Measurements from ENCODE around the gene CACNA1I.

CACNA1I gene

DNA sequence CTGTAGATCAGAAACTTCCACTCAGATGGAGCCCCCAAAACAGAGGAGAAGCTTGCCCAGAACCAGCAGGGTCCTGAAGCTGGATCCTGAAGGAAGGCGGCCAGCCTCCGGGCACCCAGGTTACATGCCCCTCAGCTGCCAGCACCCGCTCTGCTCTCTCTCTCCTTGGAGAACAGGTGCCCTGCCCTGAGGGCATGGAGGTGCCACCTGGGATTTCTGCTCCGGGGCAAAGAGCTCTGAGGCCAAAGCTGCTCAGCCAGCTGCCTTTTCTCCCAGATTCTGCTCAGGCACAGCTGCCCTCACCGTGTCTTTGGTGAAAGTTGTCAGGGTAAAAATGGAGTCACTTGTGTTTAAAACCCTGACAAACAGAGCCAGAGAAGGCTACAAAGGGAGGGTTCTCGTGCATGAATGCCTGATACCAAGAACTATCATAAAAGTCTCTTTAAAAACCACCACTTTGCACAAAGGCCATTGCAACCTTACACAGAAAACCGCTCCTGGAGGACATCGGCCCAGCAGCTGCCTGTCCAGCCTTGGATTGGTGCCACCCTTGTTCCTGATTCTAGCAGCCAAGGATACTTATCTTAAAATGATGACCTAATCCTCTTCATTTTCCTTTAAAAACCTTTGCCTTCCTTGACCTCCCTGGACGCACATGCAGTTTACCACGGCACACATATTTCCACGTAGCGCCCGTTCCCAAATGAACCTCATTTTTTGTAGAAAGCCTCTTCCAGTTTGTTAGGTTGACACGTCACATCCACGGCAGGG lies 140.0 kb downstream of the CACNA1I start:
- H3K27ac ChIP-seq (ENCODE audit: low read depth, low read length) = no peak overlapping the region
- no peak overlapping the region for H3K9ac ChIP-seq (ENCODE audit: low read depth, low read length)
- WGBS = 92% methylated on average over 15 of the region's 15 CpGs
- no peak overlapping the region for H3K4me3 ChIP-seq (ENCODE audit: low read length)
- H3K36me3 ChIP-seq (ENCODE audit: insufficient read depth, low read length) = no peaks in the 10 kb centered on the region
- 0 out of 2 replicates have a peak, but pooled peaks cover 3% of the 10 kb centered on the region for H3K4me1 ChIP-seq (ENCODE audit: insufficient read depth, low read length)
- H3K9me3 ChIP-seq (ENCODE audit: insufficient read depth, low read depth, low read length) = no peaks in the 10 kb centered on the region
- H3K27me3 ChIP-seq (ENCODE audit: insufficient read depth, low read length) = peaks cover 3% of the 10 kb centered on the region; the same call in 1 of the 2 replicates

DNA sequence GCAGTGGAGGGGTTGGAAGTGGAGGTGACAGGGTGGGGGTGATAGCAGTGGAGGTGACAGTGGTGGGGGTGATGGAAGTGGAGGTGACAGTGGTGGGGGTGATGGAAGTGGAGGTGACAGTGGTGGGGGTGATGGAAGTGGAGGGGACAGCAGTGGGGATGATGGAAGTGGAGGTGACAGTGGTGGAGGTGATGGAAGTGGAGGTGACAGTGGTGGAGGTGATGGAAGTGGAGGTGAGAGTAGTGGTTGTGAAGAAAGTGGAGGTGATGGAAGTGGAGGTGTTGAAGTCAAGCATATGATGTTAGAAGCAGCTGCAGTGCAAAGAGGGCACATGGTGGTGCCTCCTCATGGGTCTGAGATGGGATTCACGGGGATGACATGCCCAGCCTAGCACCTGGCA lies 141.5 kb downstream of the CACNA1I start:
- 96% methylated on average over 1 of the region's 1 CpG for WGBS
- no peaks in the 10 kb centered on the region for H3K36me3 ChIP-seq (ENCODE audit: insufficient read depth, low read length)
- H3K4me1 ChIP-seq (ENCODE audit: insufficient read depth, low read length) = 0 out of 2 replicates have a peak, but pooled peaks cover 3% of the 10 kb centered on the region
- peaks cover 3% of the 10 kb centered on the region; the same call in 1 of the 2 replicates for H3K27me3 ChIP-seq (ENCODE audit: insufficient read depth, low read length)
- H3K9ac ChIP-seq (ENCODE audit: low read depth, low read length) = no peak overlapping the region
- no peak overlapping the region for H3K4me3 ChIP-seq (ENCODE audit: low read length)
- H3K9me3 ChIP-seq (ENCODE audit: insufficient read depth, low read depth, low read length) = no peaks in the 10 kb centered on the region
- H3K27ac ChIP-seq (ENCODE audit: low read depth, low read length) = no peak overlapping the region

DNA sequence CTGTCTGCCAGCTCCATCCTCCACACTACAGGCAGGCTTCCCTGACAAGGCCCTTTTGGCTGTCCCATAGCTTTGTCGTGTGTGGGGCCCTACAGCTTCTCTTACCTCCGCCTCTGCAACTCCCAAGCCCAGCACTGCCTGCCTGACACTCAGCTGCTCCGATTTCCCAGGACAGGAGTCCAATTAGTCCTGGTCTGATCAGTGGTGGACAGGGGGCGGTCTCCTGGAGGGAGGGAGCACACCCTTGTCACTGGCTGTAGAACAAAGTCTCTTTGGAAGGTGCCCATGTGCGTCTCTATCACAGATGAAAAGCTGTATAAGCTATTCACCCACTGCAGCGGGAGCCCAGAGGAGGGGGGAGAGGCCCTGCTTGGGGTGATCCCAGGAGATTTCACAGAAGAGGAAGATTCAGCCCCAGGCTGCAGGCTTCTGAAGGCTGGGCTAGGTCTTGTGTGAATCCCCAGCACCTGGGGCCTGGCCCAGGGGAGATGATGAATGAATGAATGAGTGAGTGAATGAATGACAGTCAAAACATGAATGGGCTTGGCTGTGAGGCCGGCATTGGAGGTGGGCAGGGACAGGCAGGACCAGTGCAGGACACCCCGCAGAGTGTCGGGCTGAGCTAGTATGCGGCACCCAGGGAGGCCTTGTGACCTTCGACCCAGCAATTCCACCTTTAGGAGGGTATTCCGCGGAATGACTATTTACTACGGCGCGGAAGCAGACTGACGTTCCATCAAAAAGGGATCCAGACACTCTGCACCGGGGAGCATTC lies 142.4 kb downstream of the CACNA1I start:
- 74% methylated on average over 18 of the region's 18 CpGs for WGBS
- no peak overlapping the region for H3K9ac ChIP-seq (ENCODE audit: low read depth, low read length)

DNA sequence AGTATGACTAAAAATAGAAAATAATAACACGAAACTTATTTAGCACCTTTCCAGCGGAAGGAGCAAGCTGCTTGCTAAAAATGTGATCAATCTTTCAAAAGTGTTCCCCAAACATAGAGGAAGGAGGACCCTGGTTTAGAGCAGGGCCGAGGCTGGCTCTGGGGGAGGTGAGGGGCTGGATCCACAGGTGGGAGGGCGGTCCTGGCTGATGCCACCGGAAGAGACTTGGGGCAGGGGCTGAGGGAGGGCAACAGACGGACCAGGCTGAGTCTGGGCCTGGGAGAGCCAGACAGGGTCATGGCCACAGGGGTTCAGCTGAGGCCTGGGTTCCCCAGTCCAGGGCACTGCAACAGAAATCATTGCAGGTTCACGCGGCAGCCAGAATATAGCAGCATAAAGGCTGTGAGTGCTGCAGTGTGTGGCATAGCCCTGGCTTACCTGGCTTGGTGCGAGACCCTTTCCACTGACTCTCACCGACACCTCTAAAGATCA lies 143.3 kb downstream of the CACNA1I start:
- Histone ChIP-seq H3K36me3 (ENCODE audit: insufficient read depth, low read length) (no peaks in the 10 kb centered on the region), H3K9me3 (ENCODE audit: insufficient read depth, low read depth, low read length) (no peaks in the 10 kb centered on the region), H3K27ac (ENCODE audit: low read depth, low read length) (no peak overlapping the region), H3K9ac (ENCODE audit: low read depth, low read length) (no peak overlapping the region), H3K4me3 (ENCODE audit: low read length) (no peak overlapping the region), H3K27me3 (ENCODE audit: insufficient read depth, low read length) (peaks cover 3% of the 10 kb centered on the region; the same call in 1 of the 2 replicates), H3K4me1 (ENCODE audit: insufficient read depth, low read length) (0 out of 2 replicates have a peak, but pooled peaks cover 3% of the 10 kb centered on the region)
- WGBS = 88% methylated on average over 9 of the region's 10 CpGs

More for the DNA sequence above, 142.4 kb downstream of the CACNA1I start:
- Histone ChIP-seq H3K4me1 (ENCODE audit: insufficient read depth, low read length) (0 out of 2 replicates have a peak, but pooled peaks cover 3% of the 10 kb centered on the region), H3K4me3 (ENCODE audit: low read length) (no peak overlapping the region), H3K27me3 (ENCODE audit: insufficient read depth, low read length) (peaks cover 3% of the 10 kb centered on the region; the same call in 1 of the 2 replicates), H3K27ac (ENCODE audit: low read depth, low read length) (no peak overlapping the region), H3K36me3 (ENCODE audit: insufficient read depth, low read length) (no peaks in the 10 kb centered on the region), H3K9me3 (ENCODE audit: insufficient read depth, low read depth, low read length) (no peaks in the 10 kb centered on the region)

DNA sequence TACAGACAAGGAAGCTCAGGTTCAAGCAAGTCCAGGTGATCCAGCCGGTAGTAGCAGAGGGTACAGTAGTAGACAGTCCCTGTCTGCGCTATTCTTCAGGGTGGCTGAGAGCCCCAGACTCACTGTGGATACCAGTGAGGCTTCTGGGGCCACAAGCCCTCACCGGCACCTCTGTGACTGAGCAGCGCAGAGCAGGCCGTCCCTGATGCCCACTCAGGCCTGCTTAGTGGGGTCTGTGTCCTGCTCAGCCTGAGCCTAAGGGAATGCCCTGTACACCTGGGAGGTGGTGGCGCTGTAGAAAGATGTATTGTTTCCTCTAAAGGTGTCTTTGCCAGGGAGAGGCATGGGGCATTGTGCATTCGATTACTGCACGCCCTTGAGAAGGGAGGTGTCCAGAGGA lies 143.8 kb downstream of the CACNA1I start:
- H3K9me3 ChIP-seq (ENCODE audit: insufficient read depth, low read depth, low read length) = no peaks in the 10 kb centered on the region
- peaks cover 3% of the 10 kb centered on the region; the same call in 1 of the 2 replicates for H3K27me3 ChIP-seq (ENCODE audit: insufficient read depth, low read length)
- H3K9ac ChIP-seq (ENCODE audit: low read depth, low read length) = no peak overlapping the region
- H3K27ac ChIP-seq (ENCODE audit: low read depth, low read length) = no peak overlapping the region
- H3K4me3 ChIP-seq (ENCODE audit: low read length) = no peak overlapping the region
- H3K36me3 ChIP-seq (ENCODE audit: insufficient read depth, low read length) = no peaks in the 10 kb centered on the region
- 0 out of 2 replicates have a peak, but pooled peaks cover 3% of the 10 kb centered on the region for H3K4me1 ChIP-seq (ENCODE audit: insufficient read depth, low read length)
- WGBS = 96% methylated on average over 8 of the region's 8 CpGs

DNA sequence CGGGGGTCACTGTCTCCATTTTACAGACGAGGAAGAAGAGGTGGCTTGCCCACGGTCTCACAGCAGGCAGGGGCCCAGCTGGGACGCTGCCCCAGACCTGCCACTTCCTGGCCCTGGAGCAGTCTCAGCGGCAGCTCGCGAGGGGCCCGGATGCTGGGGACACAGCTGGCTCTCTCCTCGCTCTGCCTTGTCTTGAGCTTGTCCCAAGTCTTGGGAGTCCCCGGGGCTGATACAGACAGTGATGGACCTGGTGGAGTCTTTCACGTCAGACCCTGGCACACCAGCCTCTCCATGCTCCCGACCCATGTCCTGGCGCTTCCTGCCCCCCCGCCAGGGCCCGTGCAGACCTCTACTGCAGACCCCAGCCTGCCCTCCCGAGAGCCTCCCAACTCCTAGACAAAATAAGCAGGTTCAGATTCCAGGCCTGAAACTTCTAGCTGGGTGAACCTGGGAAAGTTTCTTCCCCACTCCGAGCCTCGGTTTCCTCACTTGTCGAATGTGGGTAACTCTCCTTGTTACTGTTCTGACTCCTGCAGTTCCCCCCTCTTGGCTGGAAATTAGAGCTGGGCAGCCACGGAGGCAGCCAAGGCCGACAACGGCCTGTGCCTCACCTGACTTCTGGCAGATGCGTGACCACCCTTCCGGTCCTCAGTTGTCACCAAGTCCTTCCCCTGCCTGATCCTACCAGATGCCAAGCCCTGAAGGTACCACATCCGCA lies 145.4 kb downstream of the CACNA1I start:
- H3K27ac ChIP-seq (ENCODE audit: low read depth, low read length) = no peak overlapping the region
- H3K27me3 ChIP-seq (ENCODE audit: insufficient read depth, low read length) = peaks cover 3% of the 10 kb centered on the region; the same call in 1 of the 2 replicates
- H3K4me1 ChIP-seq (ENCODE audit: insufficient read depth, low read length) = peaks cover 13% of the 10 kb centered on the region; the same call in 1 of the 2 replicates
- no peak overlapping the region for H3K4me3 ChIP-seq (ENCODE audit: low read length)
- 89% methylated on average over 25 of the region's 25 CpGs for WGBS
- no peak overlapping the region for H3K9ac ChIP-seq (ENCODE audit: low read depth, low read length)
- no peaks in the 10 kb centered on the region for H3K9me3 ChIP-seq (ENCODE audit: insufficient read depth, low read depth, low read length)
- H3K36me3 ChIP-seq (ENCODE audit: insufficient read depth, low read length) = no peaks in the 10 kb centered on the region

DNA sequence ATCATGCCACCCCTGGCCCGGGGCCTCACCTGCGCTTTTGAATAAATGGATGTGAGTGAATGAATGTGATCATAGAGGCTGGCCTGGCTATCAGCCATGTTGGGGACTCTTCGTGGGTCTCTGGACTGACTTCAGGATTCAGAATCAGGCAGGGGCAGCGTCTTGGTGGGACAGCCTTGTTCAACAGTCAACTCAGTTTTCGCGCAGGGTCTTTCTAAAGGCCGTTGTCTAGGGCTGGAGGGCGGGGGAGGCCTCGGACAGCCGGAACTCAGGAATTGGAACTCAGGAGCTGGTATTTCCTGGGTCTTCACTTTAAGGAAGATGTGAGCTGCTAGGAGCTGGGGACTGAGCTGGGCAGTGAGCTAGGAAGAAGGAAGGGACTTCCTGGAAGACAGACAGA lies 146.0 kb downstream of the CACNA1I start:
- peaks cover 3% of the 10 kb centered on the region; the same call in 1 of the 2 replicates for H3K27me3 ChIP-seq (ENCODE audit: insufficient read depth, low read length)
- H3K9me3 ChIP-seq (ENCODE audit: insufficient read depth, low read depth, low read length) = no peaks in the 10 kb centered on the region
- H3K4me1 ChIP-seq (ENCODE audit: insufficient read depth, low read length) = peaks cover 13% of the 10 kb centered on the region; the same call in 1 of the 2 replicates
- H3K4me3 ChIP-seq (ENCODE audit: low read length) = no peak overlapping the region
- H3K36me3 ChIP-seq (ENCODE audit: insufficient read depth, low read length) = no peaks in the 10 kb centered on the region
- no peak overlapping the region for H3K27ac ChIP-seq (ENCODE audit: low read depth, low read length)
- WGBS = 93% methylated on average over 10 of the region's 10 CpGs
- no peak overlapping the region for H3K9ac ChIP-seq (ENCODE audit: low read depth, low read length)

DNA sequence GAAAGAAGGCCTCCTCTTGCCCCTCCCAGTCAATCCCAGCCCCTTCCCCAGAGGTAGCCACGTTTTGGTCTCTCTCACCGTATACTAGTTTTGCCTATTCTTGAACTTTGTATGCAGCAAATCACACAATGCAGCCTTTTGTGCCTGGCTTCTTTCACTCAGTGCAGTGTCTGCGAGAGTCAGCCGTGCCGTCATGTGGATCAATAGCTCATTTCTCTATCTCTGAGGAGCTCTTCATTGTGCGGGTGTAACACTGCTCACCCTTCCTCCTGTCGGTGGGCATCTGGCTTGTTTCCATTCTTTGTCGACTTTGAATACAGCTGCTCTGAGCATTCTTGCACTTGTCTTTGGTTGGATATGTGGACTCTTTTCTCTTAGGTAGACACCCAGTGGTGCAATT lies 146.5 kb downstream of the CACNA1I start:
- H3K27me3 ChIP-seq (ENCODE audit: insufficient read depth, low read length) = no peaks in the 10 kb centered on the region
- 89% methylated on average over 8 of the region's 8 CpGs for WGBS
- peaks cover 13% of the 10 kb centered on the region; the same call in 1 of the 2 replicates for H3K4me1 ChIP-seq (ENCODE audit: insufficient read depth, low read length)
- H3K4me3 ChIP-seq (ENCODE audit: low read length) = no peak overlapping the region
- no peaks in the 10 kb centered on the region for H3K36me3 ChIP-seq (ENCODE audit: insufficient read depth, low read length)
- H3K9ac ChIP-seq (ENCODE audit: low read depth, low read length) = no peak overlapping the region
- no peak overlapping the region for H3K27ac ChIP-seq (ENCODE audit: low read depth, low read length)
- H3K9me3 ChIP-seq (ENCODE audit: insufficient read depth, low read depth, low read length) = no peaks in the 10 kb centered on the region

DNA sequence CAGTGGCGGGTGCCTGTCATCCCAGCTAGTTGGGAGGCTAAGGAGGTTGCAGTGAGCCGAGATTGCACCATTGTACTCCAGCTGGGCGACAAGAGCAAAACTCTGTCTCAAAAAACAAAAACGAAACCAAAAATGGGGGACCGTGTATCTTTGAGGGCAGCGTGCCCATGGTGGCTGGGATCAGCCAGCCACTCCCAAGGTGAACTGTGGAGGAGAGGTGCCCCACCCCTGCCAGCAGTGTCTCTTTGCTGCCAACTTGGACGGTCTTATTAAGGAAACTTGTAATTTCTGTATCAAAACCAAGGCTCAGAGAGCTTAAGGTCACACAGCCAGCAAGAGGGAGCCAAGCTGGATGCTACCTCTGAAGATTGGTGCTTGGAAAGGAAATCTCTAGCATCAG lies 147.7 kb downstream of the CACNA1I start:
- no peaks in the 10 kb centered on the region for H3K36me3 ChIP-seq (ENCODE audit: insufficient read depth, low read length)
- H3K9me3 ChIP-seq (ENCODE audit: insufficient read depth, low read depth, low read length) = no peaks in the 10 kb centered on the region
- 95% methylated on average over 7 of the region's 7 CpGs for WGBS
- no peak overlapping the region for H3K4me3 ChIP-seq (ENCODE audit: low read length)
- no peak overlapping the region for H3K27ac ChIP-seq (ENCODE audit: low read depth, low read length)
- H3K27me3 ChIP-seq (ENCODE audit: insufficient read depth, low read length) = no peaks in the 10 kb centered on the region
- H3K9ac ChIP-seq (ENCODE audit: low read depth, low read length) = no peak overlapping the region
- H3K4me1 ChIP-seq (ENCODE audit: insufficient read depth, low read length) = peaks cover 12% of the 10 kb centered on the region; the same call in 1 of the 2 replicates

DNA sequence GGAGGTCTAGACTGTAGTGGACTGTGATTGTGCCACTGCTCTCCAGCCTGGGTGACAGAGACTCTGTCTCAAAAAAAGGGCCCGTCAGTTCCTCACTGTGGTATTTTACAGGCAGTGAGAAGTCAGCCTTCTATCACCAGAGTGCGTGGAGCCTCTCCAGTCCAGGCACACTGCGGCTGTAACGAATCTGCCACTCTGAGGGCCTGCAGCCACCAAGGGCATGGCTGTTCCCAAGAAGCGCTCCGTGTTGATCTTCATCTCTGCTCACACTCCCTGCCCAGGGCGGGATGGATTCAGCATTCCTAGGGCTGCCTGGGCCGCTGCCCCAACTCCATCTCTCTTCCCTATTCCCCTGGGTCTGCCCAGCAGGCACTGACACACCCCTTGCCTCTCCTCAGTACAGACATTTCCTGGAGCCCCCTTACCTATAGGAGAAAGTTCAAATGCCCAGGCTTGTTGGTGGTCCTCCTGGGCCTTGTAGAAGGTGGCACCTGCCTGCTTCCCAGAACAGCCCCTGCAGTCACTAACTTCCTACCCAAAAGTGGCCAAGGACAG lies 148.4 kb downstream of the CACNA1I start:
- 91% methylated on average over 8 of the region's 8 CpGs for WGBS
- Histone ChIP-seq H3K9me3 (ENCODE audit: insufficient read depth, low read depth, low read length) (no peaks in the 10 kb centered on the region), H3K4me1 (ENCODE audit: insufficient read depth, low read length) (peaks cover 10% of the 10 kb centered on the region; the same call in 1 of the 2 replicates), H3K27ac (ENCODE audit: low read depth, low read length) (no peak overlapping the region), H3K4me3 (ENCODE audit: low read length) (no peak overlapping the region), H3K27me3 (ENCODE audit: insufficient read depth, low read length) (no peaks in the 10 kb centered on the region), H3K36me3 (ENCODE audit: insufficient read depth, low read length) (no peaks in the 10 kb centered on the region), H3K9ac (ENCODE audit: low read depth, low read length) (no peak overlapping the region)
